HG03432 (cell line): Measurements from ENCODE around the gene MPPED1.

ENCODE experiments used
- ATAC-seq: cut with Tn5 transposase; IDR thresholded peaks from one replicate; pipeline ENCODE4 v1.9.1; 2021; ENCODE audit warnings: mild to moderate bottlenecking, moderate library complexity; ENCODE audit not compliant: unreplicated experiment

Gene MPPED1

GRCh38 chr22:43409800-43410199, 2.0 kb upstream of the MPPED1 start:
- no peak for ATAC-seq

DNA sequence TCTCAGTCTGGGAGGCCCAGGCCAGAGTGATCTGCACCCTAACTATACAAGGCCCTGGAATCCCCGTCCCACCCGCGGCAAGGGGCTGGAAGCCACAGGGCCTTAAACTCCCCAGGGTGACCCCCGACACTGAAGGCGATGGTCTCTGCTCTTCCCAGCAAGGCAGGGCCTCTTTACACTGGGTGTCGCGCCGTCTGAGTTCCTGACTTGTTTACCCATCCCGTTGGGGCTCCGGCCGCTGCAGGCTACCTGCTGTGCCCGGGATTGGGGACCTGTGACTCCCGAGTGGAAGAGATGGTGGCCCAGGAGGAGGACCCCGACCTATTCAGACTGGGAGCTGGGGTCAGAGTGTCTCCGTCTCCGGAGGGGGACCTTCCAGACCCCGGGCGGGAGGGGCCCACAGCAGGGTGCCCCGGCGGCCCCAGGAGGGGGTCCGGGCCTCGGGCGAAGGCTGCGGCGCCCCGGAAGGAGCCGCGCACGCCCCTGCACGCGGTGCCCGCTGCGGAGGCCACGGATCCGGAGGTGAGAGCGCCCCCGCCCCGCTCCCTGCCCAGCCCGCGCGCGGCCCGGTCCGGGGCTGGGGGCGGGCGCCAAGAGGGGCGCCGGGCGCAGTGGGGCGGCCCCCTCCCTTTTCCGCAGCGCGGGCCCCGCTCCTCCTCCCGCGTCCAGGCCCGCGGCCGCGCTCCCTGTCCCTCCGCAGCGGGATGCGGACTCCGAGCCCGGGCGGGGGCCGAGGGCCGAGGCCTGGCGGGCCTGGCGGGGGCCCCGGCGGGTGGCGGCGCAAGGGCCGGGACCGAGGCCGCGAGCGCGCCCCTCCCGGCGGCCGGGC, 560 bp upstream of the MPPED1 start:
- ATAC-seq = no peak

GRCh38 chr22:43412808-43413795, 1.3 kb downstream of the MPPED1 start:
- ATAC-seq = no peak

DNA sequence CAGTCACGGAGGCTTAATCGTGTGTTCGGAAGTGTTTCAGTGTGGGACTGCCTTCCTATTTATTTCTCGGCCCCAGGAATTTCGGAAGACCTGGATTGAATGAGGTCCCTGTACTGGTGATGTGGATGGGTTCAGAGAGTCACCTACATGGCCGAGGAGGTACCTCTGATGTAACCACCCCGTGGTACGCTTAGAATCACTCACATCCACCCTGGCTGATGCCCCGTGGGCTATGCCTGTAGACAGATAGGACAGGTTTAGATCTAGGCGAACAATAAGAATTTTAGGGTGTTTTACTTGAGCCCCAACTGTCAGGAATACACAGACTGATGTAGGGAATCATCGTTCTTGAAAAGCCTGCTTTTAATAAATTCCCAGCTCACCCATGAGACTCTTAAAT, 2.0 kb downstream of the MPPED1 start:
- no peak for ATAC-seq

- ATAC-seq = no peak
Observed at GRCh38 chr22:43415681-43416080, 3.9 kb downstream of the MPPED1 start.

- no peak for ATAC-seq
Observed at GRCh38 chr22:43417555-43417954, 5.7 kb downstream of the MPPED1 start.

DNA sequence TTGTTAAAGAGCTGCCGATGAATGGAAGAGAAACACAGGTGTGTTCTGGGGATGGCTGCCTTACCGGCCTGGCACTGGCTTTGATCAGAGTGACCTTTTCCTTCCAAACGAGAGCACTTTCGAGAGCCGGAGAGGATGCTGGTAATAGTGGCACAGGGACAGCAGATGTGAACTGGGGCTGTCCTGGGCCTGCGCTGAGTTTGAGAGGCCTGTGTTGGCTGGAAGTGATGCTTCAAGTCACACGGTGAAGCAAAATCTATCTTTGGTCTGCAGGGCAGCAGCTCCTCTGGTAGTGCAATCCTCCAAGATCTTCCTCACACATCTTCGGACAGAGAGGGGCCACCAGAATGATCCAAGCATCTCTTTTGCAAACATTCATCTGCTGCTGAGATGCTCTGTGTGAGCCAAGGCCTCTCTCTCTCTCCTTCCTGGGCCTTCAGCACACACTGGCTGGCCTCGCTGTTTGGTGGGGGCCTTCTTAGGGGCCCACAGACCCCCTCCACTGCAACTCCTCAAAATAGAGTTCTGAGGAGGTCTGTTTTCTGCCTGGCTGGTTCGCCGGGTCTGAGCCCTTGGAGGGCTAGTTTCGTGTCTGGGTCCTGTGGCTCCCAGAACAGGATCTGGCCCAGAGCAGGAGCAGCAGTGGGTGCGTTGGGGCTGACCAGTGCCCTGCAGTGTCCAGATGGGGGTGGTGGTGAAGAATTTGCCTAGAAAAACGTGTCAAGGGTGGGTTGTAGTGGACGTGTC, 6.4 kb downstream of the MPPED1 start:
- no peak for ATAC-seq

GRCh38 chr22:43419371-43420080, 7.7 kb downstream of the MPPED1 start:
- ATAC-seq = no peak

GRCh38 chr22:43421046-43421665, 9.3 kb downstream of the MPPED1 start:
- ATAC-seq = no peak

GRCh38 chr22:43421914-43422615, 10.3 kb downstream of the MPPED1 start:
- no peak for ATAC-seq

DNA sequence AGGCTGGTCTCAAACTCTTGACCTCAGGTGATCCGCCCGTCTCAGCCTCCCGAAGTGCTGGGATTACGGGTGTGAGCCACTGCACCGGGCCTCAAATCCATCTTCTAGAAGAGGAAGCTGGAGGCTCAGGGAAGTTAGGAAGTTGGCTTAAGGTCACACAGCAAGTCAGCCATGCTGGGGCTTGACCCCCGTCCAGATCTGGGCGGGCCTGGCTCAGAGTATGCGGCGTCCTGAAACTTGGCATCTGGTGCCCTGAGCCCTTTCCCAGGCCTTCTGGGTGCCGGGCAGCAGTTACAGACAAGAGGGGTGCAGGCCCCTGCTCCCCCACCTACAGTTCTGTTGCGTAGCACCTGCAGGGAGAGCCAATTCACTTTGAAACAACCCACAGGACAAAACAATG, 11.2 kb downstream of the MPPED1 start:
- ATAC-seq = no peak

DNA sequence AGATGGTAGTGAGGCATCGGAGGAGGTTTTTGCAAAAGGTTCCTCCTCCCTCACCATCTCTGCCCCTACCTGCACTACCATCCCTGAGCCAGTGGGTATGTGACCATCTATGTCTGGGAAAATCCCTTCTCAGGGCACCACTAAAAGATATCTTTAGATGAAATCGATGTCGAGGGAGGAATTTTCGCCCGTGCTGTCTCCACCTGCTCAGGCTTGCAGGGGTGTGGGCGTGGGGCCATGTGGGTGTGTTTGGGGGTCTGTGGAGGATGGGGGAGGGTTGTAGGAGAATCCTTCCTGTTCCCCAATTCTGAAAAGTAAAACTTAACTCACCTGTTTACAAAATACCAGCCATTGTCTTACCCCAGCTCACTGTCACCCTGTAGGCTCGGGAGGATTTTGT, 12.4 kb downstream of the MPPED1 start:
- ATAC-seq = no peak

DNA sequence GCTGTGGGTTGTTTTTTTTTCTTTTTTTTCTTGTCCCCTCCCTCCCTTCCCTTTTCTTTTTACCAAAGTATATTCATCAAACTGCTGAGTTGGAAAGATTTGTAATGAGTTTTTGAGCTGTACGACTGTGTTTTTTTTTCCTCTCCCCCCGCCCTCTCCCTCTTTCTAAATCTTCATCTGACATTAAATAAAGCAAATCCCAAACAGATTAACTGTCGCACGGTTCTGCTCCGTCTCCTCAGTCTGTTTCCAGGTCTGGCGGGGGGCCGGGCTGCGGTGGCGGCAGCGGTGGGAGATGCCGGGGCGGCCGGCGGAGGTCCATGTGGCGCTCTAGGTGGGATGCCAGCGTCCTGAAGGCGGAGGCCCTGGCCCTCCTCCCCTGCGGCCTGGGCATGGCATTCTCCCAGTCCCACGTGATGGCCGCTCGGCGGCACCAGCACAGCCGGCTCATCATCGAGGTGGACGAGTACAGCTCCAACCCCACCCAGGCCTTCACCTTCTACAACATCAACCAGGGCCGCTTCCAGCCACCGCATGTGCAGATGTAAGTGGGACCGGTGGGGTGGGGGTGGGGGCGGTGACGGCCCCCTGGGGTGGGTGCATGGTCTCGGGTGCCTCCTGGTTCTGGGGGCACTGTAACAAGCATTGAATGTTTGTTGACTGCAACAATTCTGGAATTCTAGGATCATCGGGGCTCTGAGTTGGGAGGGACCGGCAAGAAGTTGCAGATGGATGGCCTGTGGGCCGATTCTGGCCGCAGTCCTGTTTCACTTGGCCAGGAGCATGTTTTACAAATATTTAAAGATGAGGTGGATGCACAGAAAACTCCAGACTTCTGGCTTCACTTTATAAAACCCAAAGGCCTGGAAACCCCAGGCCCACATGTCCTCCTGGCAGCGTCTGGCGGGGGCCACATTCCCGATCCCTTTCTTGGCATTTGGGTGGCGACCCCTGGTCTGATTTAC, 13.1 kb downstream of the MPPED1 start:
- ATAC-seq = no peak

- no peak for ATAC-seq
Observed at GRCh38 chr22:43425976-43426785, 14.4 kb downstream of the MPPED1 start.

- no peak for ATAC-seq
Observed at GRCh38 chr22:43426816-43427215, 15.0 kb downstream of the MPPED1 start.

- ATAC-seq = no peak
Observed at GRCh38 chr22:43427296-43428004, 15.6 kb downstream of the MPPED1 start.

- ATAC-seq = no peak
Observed at GRCh38 chr22:43428005-43428485, 16.2 kb downstream of the MPPED1 start.
